K562 treated with DMSO at 1 percent for 4 hours (cell line): ENCODE measurements around the gene INHBA. TPM values are rescaled to one million over a fixed set of nuclear protein-coding genes. Genes with fewer than 3 reads are reported as not detected.

Source experiments
- total RNA-seq: library from RNA; unstranded; fragments of 300-600 nt; gene quantifications from 2 replicates; pipeline ENCODE4 v1.2.3, GENCODE V29; 2022; ENCODE audit not compliant: insufficient read depth

Gene INHBA
- not detected in 2 replicates for total RNA-seq

GRCh38 chr7:41702635-41703371 lies at the start of gene INHBA:
INHBA (minus strand) TSS chr7:41703090; CDS start chr7:41700374, 2,716 bp downstream.

